PC-9 (cell line): ENCODE measurements around the gene SLAIN2.

Experiments
- CTCF ChIP-seq: fragments of 200-600 bp; sonication (generic); conservative IDR thresholded peaks from 2 replicates; pipeline ENCODE4 v1.6.1; 2017; ENCODE audit warnings: mixed run types, antibody characterized with exemption, mild to moderate bottlenecking, moderate library complexity
- EZH2 ChIP-seq: fragments of 200-600 bp; sonication (generic); IDR thresholded peaks from 2 replicates; pipeline ENCODE4 v1.8.0; 2017; ENCODE audit warnings: antibody characterized with exemption, low read depth

DNA sequence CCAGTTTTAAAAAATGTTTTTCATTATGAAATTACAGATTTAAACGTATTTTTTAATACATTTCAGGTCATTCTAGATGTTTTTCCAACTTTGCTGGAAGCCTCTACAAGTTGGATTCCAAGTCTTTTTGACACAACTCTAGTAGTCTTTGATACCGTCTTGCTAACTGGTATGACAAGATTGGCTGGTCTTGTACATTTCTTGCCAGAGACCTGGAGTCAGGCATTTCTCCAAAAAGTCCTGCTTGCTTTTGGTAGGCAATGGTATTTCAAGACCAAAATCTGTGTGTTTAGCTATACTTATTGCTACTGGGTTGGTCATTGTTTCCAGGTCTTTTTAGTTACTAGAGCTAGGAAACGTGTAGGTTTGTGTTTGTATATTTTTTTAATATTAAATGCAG, 64.6 kb downstream of the SLAIN2 start:
- TF ChIP-seq CTCF (no peak), EZH2 (no peak)
